H9 (cell line): ENCODE measurements around the gene TNRC6A. TPM values are rescaled to one million over a fixed set of nuclear protein-coding genes. Genes with fewer than 3 reads are reported as not detected.

Experiments used
- DNase-seq: peaks from one replicate; pipeline ENCODE4 v3.0.0-alpha.2; 2017
- H2AFZ ChIP-seq: one replicate; pipeline ENCODE4 v1.6.1; 2013; ENCODE audit warnings: mild to moderate bottlenecking, low read length, control low read depth, moderate library complexity
- H2AK5ac ChIP-seq: 2 replicates; pipeline ENCODE4 v1.6.1; 2013; ENCODE audit warnings: low read length, control low read depth, mixed read lengths; ENCODE audit not compliant: insufficient read length
- H2BK120ac ChIP-seq: one replicate; pipeline ENCODE4 v1.6.1; 2013; ENCODE audit warnings: low read depth, mild to moderate bottlenecking, low read length, control low read depth, inconsistent platforms; ENCODE audit not compliant: poor library complexity, severe bottlenecking
- H2BK12ac ChIP-seq: 2 replicates; pipeline ENCODE4 v1.6.1; 2013; ENCODE audit warnings: low read length, control low read depth, mixed read lengths, low read depth; ENCODE audit not compliant: insufficient read length
- H2BK15ac ChIP-seq: 2 replicates; pipeline ENCODE4 v1.6.1; 2013; ENCODE audit warnings: low read depth, low read length, control low read depth
- H2BK20ac ChIP-seq: one replicate; pipeline ENCODE4 v1.6.1; 2013; ENCODE audit warnings: low read depth, mild to moderate bottlenecking, low read length, control low read depth, inconsistent platforms; ENCODE audit not compliant: poor library complexity, severe bottlenecking
- H2BK5ac ChIP-seq: 2 replicates; pipeline ENCODE4 v1.6.1; 2013; ENCODE audit warnings: low read length, control low read depth, mixed read lengths; ENCODE audit not compliant: insufficient read length
- H3K14ac ChIP-seq: 2 replicates; pipeline ENCODE4 v1.6.1; 2013; ENCODE audit warnings: low read length, control low read depth; ENCODE audit not compliant: insufficient read depth
- H3K18ac ChIP-seq: 2 replicates; pipeline ENCODE4 v1.6.1; 2013; ENCODE audit warnings: low read depth, mild to moderate bottlenecking, mixed read lengths, low read length, control low read depth; ENCODE audit not compliant: insufficient read length
- H3K23ac ChIP-seq: 2 replicates; pipeline ENCODE4 v1.6.1; 2013; ENCODE audit warnings: low read length, control low read depth, mixed read lengths, low read depth; ENCODE audit not compliant: insufficient read length
- H3K23me2 ChIP-seq: 2 replicates; pipeline ENCODE4 v1.6.1; 2013; ENCODE audit warnings: low read depth, mild to moderate bottlenecking, mixed read lengths, low read length, control low read depth; ENCODE audit not compliant: insufficient read length, poor library complexity, severe bottlenecking
- H3K27ac ChIP-seq: 2 replicates; pipeline ENCODE4 v1.5.1; 2013; ENCODE audit warnings: low read length, control low read depth, mixed read lengths, low read depth; ENCODE audit not compliant: insufficient read length
- H3K27me3 ChIP-seq: 2 replicates; pipeline ENCODE4 v1.6.1; 2013; ENCODE audit warnings: low read length, control low read depth, inconsistent platforms; ENCODE audit not compliant: insufficient read depth
- H3K4ac ChIP-seq: 2 replicates; pipeline ENCODE4 v1.6.1; 2013; ENCODE audit warnings: low read depth, mild to moderate bottlenecking, control low read depth, inconsistent platforms, low read length, moderate library complexity
- H3K4me1 ChIP-seq: 2 replicates; pipeline ENCODE4 v1.6.1; 2013; ENCODE audit warnings: low read length, control low read depth, inconsistent platforms; ENCODE audit not compliant: insufficient read depth
- H3K4me2 ChIP-seq: 2 replicates; pipeline ENCODE4 v1.6.1; 2013; ENCODE audit warnings: low read length, control low read depth, mixed read lengths; ENCODE audit not compliant: insufficient read length, insufficient read depth
- H3K56ac ChIP-seq: 2 replicates; pipeline ENCODE4 v1.6.1; 2013; ENCODE audit warnings: low read depth, mild to moderate bottlenecking, mixed read lengths, low read length, control low read depth; ENCODE audit not compliant: insufficient read length
- H3K79me1 ChIP-seq: 2 replicates; pipeline ENCODE4 v1.6.1; 2013; ENCODE audit warnings: low read depth, mild to moderate bottlenecking, moderate library complexity, low read length, control low read depth, inconsistent platforms; ENCODE audit not compliant: insufficient read depth, poor library complexity, severe bottlenecking
- H3K79me2 ChIP-seq: 2 replicates; pipeline ENCODE4 v1.6.1; 2013; ENCODE audit warnings: low read length, control low read depth, inconsistent platforms; ENCODE audit not compliant: insufficient read depth
- H3K9ac ChIP-seq: 2 replicates; pipeline ENCODE4 v1.6.1; 2013; ENCODE audit warnings: low read length, control low read depth, mixed read lengths; ENCODE audit not compliant: insufficient read length; ENCODE audit errors: extremely low read depth
- H3K9me3 ChIP-seq: one replicate; pipeline ENCODE4 v1.6.1; 2013; ENCODE audit warnings: low read depth, low read length, inconsistent platforms; ENCODE audit not compliant: control insufficient read depth
- H3T11ph ChIP-seq: one replicate; pipeline ENCODE4 v1.6.1; 2013; ENCODE audit warnings: mild to moderate bottlenecking, low read length, control low read depth, inconsistent platforms
- H4K20me1 ChIP-seq: one replicate; pipeline ENCODE4 v1.6.1; 2013; ENCODE audit not compliant: control insufficient read depth, insufficient read length, insufficient read depth
- H4K5ac ChIP-seq: 2 replicates; pipeline ENCODE4 v1.6.1; 2013; ENCODE audit warnings: low read depth, mild to moderate bottlenecking, mixed read lengths, low read length, control low read depth; ENCODE audit not compliant: insufficient read length
- H4K8ac ChIP-seq: replicated peaks from 2 replicates; pipeline ENCODE4 v1.6.1; 2013; ENCODE audit warnings: low read length, control low read depth, mixed read lengths, low read depth; ENCODE audit not compliant: insufficient read length
- H4K91ac ChIP-seq: 2 replicates; pipeline ENCODE4 v1.6.1; 2013; ENCODE audit warnings: low read depth, mild to moderate bottlenecking, moderate library complexity, mixed read lengths, low read length, control low read depth; ENCODE audit not compliant: insufficient read length
- H3K27ac Mint-ChIP-seq, 3 experiments: 2 replicates in 2 of 3; 3 replicates in 1 of 3; pipeline ENCODE4 v1.8.0; 2020 to 2021; ENCODE audit warnings: mixed read lengths in 3 of 3, mild to moderate bottlenecking in 1 of 3, moderate library complexity in 1 of 3
- H3K27me3 Mint-ChIP-seq: 2 replicates; pipeline ENCODE4 v1.8.0; 2021; ENCODE audit warnings: low read depth, mild to moderate bottlenecking, moderate library complexity, mixed read lengths
- H3K36me3 Mint-ChIP-seq, 3 experiments: 2 replicates in 2 of 3; 3 replicates in 1 of 3; pipeline ENCODE4 v1.8.0; 2020 to 2021; ENCODE audit warnings: low read depth in 3 of 3, mixed read lengths in 3 of 3; ENCODE audit not compliant: insufficient read depth in 1 of 3
- H3K4me1 Mint-ChIP-seq, 2 experiments: 2 replicates each; pipeline ENCODE4 v1.8.0; 2020; ENCODE audit warnings: mixed read lengths in 2 of 2
- H3K4me3 Mint-ChIP-seq, 2 experiments: 2 replicates in 1 of 2; 3 replicates in 1 of 2; pipeline ENCODE4 v1.8.0; 2020 to 2021; ENCODE audit warnings: mild to moderate bottlenecking in 2 of 2, mixed read lengths in 2 of 2, moderate library complexity in 1 of 2
- H3K9me3 Mint-ChIP-seq, 2 experiments: 2 replicates in 1 of 2; 3 replicates in 1 of 2; pipeline ENCODE4 v1.8.0; 2020; ENCODE audit warnings: mild to moderate bottlenecking in 2 of 2, mixed read lengths in 2 of 2, moderate library complexity in 1 of 2
- CTCF ChIP-seq: fragments of 200-600 bp; sonication (generic); conservative IDR thresholded peaks from 3 replicates; pipeline ENCODE4 v1.8.0; 2021; ENCODE audit warnings: antibody characterized with exemption, mild to moderate bottlenecking
- WGBS: extraction: QIAGEN DNeasy Blood & Tissue Kit; methylation state at CpG from one replicate; pipeline ENCODE4 v1.1.7; 2013; ENCODE audit warnings: missing lambda C conversion rate, low lambda C conversion rate, mixed read lengths; ENCODE audit not compliant: insufficient read length; ENCODE audit errors: extremely low coverage; 5-methylcytosine and 5-hydroxymethylcytosine counted together
- total RNA-seq: library from RNA; stranded (reverse); gene quantifications from 2 replicates; pipeline ENCODE4 v1.2.1, GENCODE V29; 2021

Gene TNRC6A
- total RNA-seq, 1 experiment from 2014 or later: 114 TPM

- H2BK120ac ChIP-seq: no peak overlapping the region
- no peak overlapping the region for H3K18ac ChIP-seq
- H3K23ac ChIP-seq: no peak overlapping the region
- no peaks in the 10 kb centered on the region for H3K23me2 ChIP-seq
- no peak overlapping the region for H4K5ac ChIP-seq
- no CpG with 5 or more reads among the region's 3 CpGs for WGBS
- no peak overlapping the region for H3K56ac ChIP-seq
- Mint-ChIP-seq H3K4me1 (peaks cover 37 to 40% of the 10 kb centered on the region in 2 experiments), H3K36me3 (peaks cover 0 to 5% (median 0%) of the 10 kb centered on the region in 3 experiments; a peak in 2 of 7 replicates), H3K4me3 (no peak overlapping the region), H3K27me3 (no peaks in the 10 kb centered on the region), H3K27ac (0 out of 7 replicates have a peak overlapping the region, but pooled peaks have one; percentile 13 to 44 (median 39)), H3K9me3 (no peaks in the 10 kb centered on the region)
- no peaks in the 10 kb centered on the region for H3K4me1 ChIP-seq
- no peaks in the 10 kb centered on the region for H3K27me3 ChIP-seq
- H3K14ac ChIP-seq: no peak overlapping the region
- no peak overlapping the region for H3T11ph ChIP-seq
- no peaks in the 10 kb centered on the region for H3K9me3 ChIP-seq
- no peak overlapping the region for H2AFZ ChIP-seq
- no peak overlapping the region for H4K91ac ChIP-seq
- no peak for DNase-seq
- no peak overlapping the region for H2BK15ac ChIP-seq
- peaks cover 45% of the 10 kb centered on the region for H3K79me2 ChIP-seq
- peaks cover 14% of the 10 kb centered on the region for H3K79me1 ChIP-seq
- H2BK5ac ChIP-seq: no peak overlapping the region
- TF ChIP-seq CTCF: no peak
- H3K4ac ChIP-seq: no peak overlapping the region
- no peak overlapping the region for H3K27ac ChIP-seq
- no peak overlapping the region for H3K9ac ChIP-seq
- no peak overlapping the region for H2BK20ac ChIP-seq
- H4K8ac ChIP-seq: no peak overlapping the region
- no peak overlapping the region for H3K4me2 ChIP-seq
- H2BK12ac ChIP-seq: no peak overlapping the region
- H2AK5ac ChIP-seq: no peak overlapping the region
- no peaks in the 10 kb centered on the region for H4K20me1 ChIP-seq
Measured at GRCh38 chr16:24755201-24755874, 25.9 kb downstream of the TNRC6A start.
